H9 (cell line): ENCODE measurements around the gene PDK2. TPM values are rescaled to one million over a fixed set of nuclear protein-coding genes. Genes with fewer than 3 reads are reported as not detected.

Source experiments
- DNase-seq: peaks from one replicate; pipeline ENCODE4 v3.0.0-alpha.2; 2017
- H2AFZ ChIP-seq: one replicate; pipeline ENCODE4 v1.6.1; 2013; ENCODE audit warnings: mild to moderate bottlenecking, low read length, control low read depth, moderate library complexity
- H2AK5ac ChIP-seq: 2 replicates; pipeline ENCODE4 v1.6.1; 2013; ENCODE audit warnings: low read length, control low read depth, mixed read lengths; ENCODE audit not compliant: insufficient read length
- H2BK120ac ChIP-seq: one replicate; pipeline ENCODE4 v1.6.1; 2013; ENCODE audit warnings: low read depth, mild to moderate bottlenecking, low read length, control low read depth, inconsistent platforms; ENCODE audit not compliant: poor library complexity, severe bottlenecking
- H2BK12ac ChIP-seq: 2 replicates; pipeline ENCODE4 v1.6.1; 2013; ENCODE audit warnings: low read length, control low read depth, mixed read lengths, low read depth; ENCODE audit not compliant: insufficient read length
- H2BK15ac ChIP-seq: 2 replicates; pipeline ENCODE4 v1.6.1; 2013; ENCODE audit warnings: low read depth, low read length, control low read depth
- H2BK20ac ChIP-seq: one replicate; pipeline ENCODE4 v1.6.1; 2013; ENCODE audit warnings: low read depth, mild to moderate bottlenecking, low read length, control low read depth, inconsistent platforms; ENCODE audit not compliant: poor library complexity, severe bottlenecking
- H2BK5ac ChIP-seq: 2 replicates; pipeline ENCODE4 v1.6.1; 2013; ENCODE audit warnings: low read length, control low read depth, mixed read lengths; ENCODE audit not compliant: insufficient read length
- H3K14ac ChIP-seq: 2 replicates; pipeline ENCODE4 v1.6.1; 2013; ENCODE audit warnings: low read length, control low read depth; ENCODE audit not compliant: insufficient read depth
- H3K18ac ChIP-seq: 2 replicates; pipeline ENCODE4 v1.6.1; 2013; ENCODE audit warnings: low read depth, mild to moderate bottlenecking, mixed read lengths, low read length, control low read depth; ENCODE audit not compliant: insufficient read length
- H3K23ac ChIP-seq: 2 replicates; pipeline ENCODE4 v1.6.1; 2013; ENCODE audit warnings: low read length, control low read depth, mixed read lengths, low read depth; ENCODE audit not compliant: insufficient read length
- H3K23me2 ChIP-seq: 2 replicates; pipeline ENCODE4 v1.6.1; 2013; ENCODE audit warnings: low read depth, mild to moderate bottlenecking, mixed read lengths, low read length, control low read depth; ENCODE audit not compliant: insufficient read length, poor library complexity, severe bottlenecking
- H3K27ac ChIP-seq: 2 replicates; pipeline ENCODE4 v1.5.1; 2013; ENCODE audit warnings: low read length, control low read depth, mixed read lengths, low read depth; ENCODE audit not compliant: insufficient read length
- H3K27me3 ChIP-seq: 2 replicates; pipeline ENCODE4 v1.6.1; 2013; ENCODE audit warnings: low read length, control low read depth, inconsistent platforms; ENCODE audit not compliant: insufficient read depth
- H3K4ac ChIP-seq: 2 replicates; pipeline ENCODE4 v1.6.1; 2013; ENCODE audit warnings: low read depth, mild to moderate bottlenecking, control low read depth, inconsistent platforms, low read length, moderate library complexity
- H3K4me1 ChIP-seq: 2 replicates; pipeline ENCODE4 v1.6.1; 2013; ENCODE audit warnings: low read length, control low read depth, inconsistent platforms; ENCODE audit not compliant: insufficient read depth
- H3K4me2 ChIP-seq: 2 replicates; pipeline ENCODE4 v1.6.1; 2013; ENCODE audit warnings: low read length, control low read depth, mixed read lengths; ENCODE audit not compliant: insufficient read length, insufficient read depth
- H3K56ac ChIP-seq: 2 replicates; pipeline ENCODE4 v1.6.1; 2013; ENCODE audit warnings: low read depth, mild to moderate bottlenecking, mixed read lengths, low read length, control low read depth; ENCODE audit not compliant: insufficient read length
- H3K79me1 ChIP-seq: 2 replicates; pipeline ENCODE4 v1.6.1; 2013; ENCODE audit warnings: low read depth, mild to moderate bottlenecking, moderate library complexity, low read length, control low read depth, inconsistent platforms; ENCODE audit not compliant: insufficient read depth, poor library complexity, severe bottlenecking
- H3K79me2 ChIP-seq: 2 replicates; pipeline ENCODE4 v1.6.1; 2013; ENCODE audit warnings: low read length, control low read depth, inconsistent platforms; ENCODE audit not compliant: insufficient read depth
- H3K9ac ChIP-seq: 2 replicates; pipeline ENCODE4 v1.6.1; 2013; ENCODE audit warnings: low read length, control low read depth, mixed read lengths; ENCODE audit not compliant: insufficient read length; ENCODE audit errors: extremely low read depth
- H3K9me3 ChIP-seq: one replicate; pipeline ENCODE4 v1.6.1; 2013; ENCODE audit warnings: low read depth, low read length, inconsistent platforms; ENCODE audit not compliant: control insufficient read depth
- H3T11ph ChIP-seq: one replicate; pipeline ENCODE4 v1.6.1; 2013; ENCODE audit warnings: mild to moderate bottlenecking, low read length, control low read depth, inconsistent platforms
- H4K20me1 ChIP-seq: one replicate; pipeline ENCODE4 v1.6.1; 2013; ENCODE audit not compliant: control insufficient read depth, insufficient read length, insufficient read depth
- H4K5ac ChIP-seq: 2 replicates; pipeline ENCODE4 v1.6.1; 2013; ENCODE audit warnings: low read depth, mild to moderate bottlenecking, mixed read lengths, low read length, control low read depth; ENCODE audit not compliant: insufficient read length
- H4K8ac ChIP-seq: replicated peaks from 2 replicates; pipeline ENCODE4 v1.6.1; 2013; ENCODE audit warnings: low read length, control low read depth, mixed read lengths, low read depth; ENCODE audit not compliant: insufficient read length
- H4K91ac ChIP-seq: 2 replicates; pipeline ENCODE4 v1.6.1; 2013; ENCODE audit warnings: low read depth, mild to moderate bottlenecking, moderate library complexity, mixed read lengths, low read length, control low read depth; ENCODE audit not compliant: insufficient read length
- H3K27ac Mint-ChIP-seq, 3 experiments: 2 replicates in 2 of 3; 3 replicates in 1 of 3; pipeline ENCODE4 v1.8.0; 2020 to 2021; ENCODE audit warnings: mixed read lengths in 3 of 3, mild to moderate bottlenecking in 1 of 3, moderate library complexity in 1 of 3
- H3K27me3 Mint-ChIP-seq: 2 replicates; pipeline ENCODE4 v1.8.0; 2021; ENCODE audit warnings: low read depth, mild to moderate bottlenecking, moderate library complexity, mixed read lengths
- H3K36me3 Mint-ChIP-seq, 3 experiments: 2 replicates in 2 of 3; 3 replicates in 1 of 3; pipeline ENCODE4 v1.8.0; 2020 to 2021; ENCODE audit warnings: low read depth in 3 of 3, mixed read lengths in 3 of 3; ENCODE audit not compliant: insufficient read depth in 1 of 3
- H3K4me1 Mint-ChIP-seq, 2 experiments: 2 replicates each; pipeline ENCODE4 v1.8.0; 2020; ENCODE audit warnings: mixed read lengths in 2 of 2
- H3K4me3 Mint-ChIP-seq, 2 experiments: 2 replicates in 1 of 2; 3 replicates in 1 of 2; pipeline ENCODE4 v1.8.0; 2020 to 2021; ENCODE audit warnings: mild to moderate bottlenecking in 2 of 2, mixed read lengths in 2 of 2, moderate library complexity in 1 of 2
- H3K9me3 Mint-ChIP-seq, 2 experiments: 2 replicates in 1 of 2; 3 replicates in 1 of 2; pipeline ENCODE4 v1.8.0; 2020; ENCODE audit warnings: mild to moderate bottlenecking in 2 of 2, mixed read lengths in 2 of 2, moderate library complexity in 1 of 2
- WGBS: extraction: QIAGEN DNeasy Blood & Tissue Kit; methylation state at CpG from one replicate; pipeline ENCODE4 v1.1.7; 2013; ENCODE audit warnings: missing lambda C conversion rate, low lambda C conversion rate, mixed read lengths; ENCODE audit not compliant: insufficient read length; ENCODE audit errors: extremely low coverage; 5-methylcytosine and 5-hydroxymethylcytosine counted together
- total RNA-seq: library from RNA; stranded (reverse); gene quantifications from 2 replicates; pipeline ENCODE4 v1.2.1, GENCODE V29; 2021
- TF ChIP-seq, protein P1 (sequence below): fragments of 200-600 bp; sonication (generic); conservative IDR thresholded peaks from 3 replicates; pipeline ENCODE4 v1.8.0; 2021; ENCODE audit warnings: antibody characterized with exemption, mild to moderate bottlenecking

Gene PDK2
- total RNA-seq, 1 experiment from 2014 or later = 19.9 TPM

- no peaks in the 10 kb centered on the region for H3K79me1 ChIP-seq
- no peak overlapping the region for H2BK12ac ChIP-seq
- no peaks in the 10 kb centered on the region for H4K20me1 ChIP-seq
- no peak overlapping the region for H2BK15ac ChIP-seq
- Mint-ChIP-seq H3K4me1 (peaks cover 0 to 4% of the 10 kb centered on the region in 2 experiments; a peak in 2 of 4 replicates), H3K36me3 (peaks cover 5 to 21% (median 11%) of the 10 kb centered on the region in 3 experiments), H3K27me3 (peaks cover under 1% of the 10 kb centered on the region; the same call in 1 of the 2 replicates), H3K9me3 (peaks cover 0 to 4% of the 10 kb centered on the region in 2 experiments; a peak in 3 of 5 replicates), H3K4me3 (no peak overlapping the region), H3K27ac (peak overlapping the region in 1 of 3 experiments; percentile 67; a peak in 1 of 7 replicates)
- no peaks in the 10 kb centered on the region for H3K23me2 ChIP-seq
- H3K27me3 ChIP-seq = no peaks in the 10 kb centered on the region
- no peak overlapping the region for H3K4ac ChIP-seq
- no peak overlapping the region for H3K18ac ChIP-seq
- H2BK120ac ChIP-seq = no peak overlapping the region
- no peak overlapping the region for H2AFZ ChIP-seq
- no peak overlapping the region for H3K27ac ChIP-seq
- no peak overlapping the region for H3K14ac ChIP-seq
- no peak overlapping the region for H2AK5ac ChIP-seq
- H4K5ac ChIP-seq = no peak overlapping the region
- no peak overlapping the region for H2BK5ac ChIP-seq
- H3K79me2 ChIP-seq = no peaks in the 10 kb centered on the region; the same call in 1 of the 2 replicates
- H3K4me2 ChIP-seq = no peak overlapping the region
- no peak overlapping the region for H3T11ph ChIP-seq
- WGBS = no CpG with 5 or more reads among the region's 16 CpGs
- H3K23ac ChIP-seq = no peak overlapping the region
- no peaks in the 10 kb centered on the region for H3K4me1 ChIP-seq
- H3K9me3 ChIP-seq = no peaks in the 10 kb centered on the region
- TF ChIP-seq, protein P1, sequence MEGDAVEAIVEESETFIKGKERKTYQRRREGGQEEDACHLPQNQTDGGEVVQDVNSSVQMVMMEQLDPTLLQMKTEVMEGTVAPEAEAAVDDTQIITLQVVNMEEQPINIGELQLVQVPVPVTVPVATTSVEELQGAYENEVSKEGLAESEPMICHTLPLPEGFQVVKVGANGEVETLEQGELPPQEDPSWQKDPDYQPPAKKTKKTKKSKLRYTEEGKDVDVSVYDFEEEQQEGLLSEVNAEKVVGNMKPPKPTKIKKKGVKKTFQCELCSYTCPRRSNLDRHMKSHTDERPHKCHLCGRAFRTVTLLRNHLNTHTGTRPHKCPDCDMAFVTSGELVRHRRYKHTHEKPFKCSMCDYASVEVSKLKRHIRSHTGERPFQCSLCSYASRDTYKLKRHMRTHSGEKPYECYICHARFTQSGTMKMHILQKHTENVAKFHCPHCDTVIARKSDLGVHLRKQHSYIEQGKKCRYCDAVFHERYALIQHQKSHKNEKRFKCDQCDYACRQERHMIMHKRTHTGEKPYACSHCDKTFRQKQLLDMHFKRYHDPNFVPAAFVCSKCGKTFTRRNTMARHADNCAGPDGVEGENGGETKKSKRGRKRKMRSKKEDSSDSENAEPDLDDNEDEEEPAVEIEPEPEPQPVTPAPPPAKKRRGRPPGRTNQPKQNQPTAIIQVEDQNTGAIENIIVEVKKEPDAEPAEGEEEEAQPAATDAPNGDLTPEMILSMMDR = no peak
- no peak overlapping the region for H2BK20ac ChIP-seq
- H4K91ac ChIP-seq = no peak overlapping the region
- H3K9ac ChIP-seq = no peak overlapping the region
- no peak overlapping the region for H3K56ac ChIP-seq
- H4K8ac ChIP-seq = no peak overlapping the region
- no peak for DNase-seq
Measured at GRCh38 chr17:50070908-50071680, 24.1 kb upstream of the PDK2 start.
